Measurements from ENCODE around the gene HDAC2. TPM values are rescaled to one million over a fixed set of nuclear protein-coding genes. Genes with fewer than 3 reads are reported as not detected.

Gene HDAC2
- total and polyA plus RNA-seq, 2 of the 13 experiments (the other 11 are each of a cell fraction or from before 2014, with no cell fraction given): 99.6 to 114 TPM

DNA sequence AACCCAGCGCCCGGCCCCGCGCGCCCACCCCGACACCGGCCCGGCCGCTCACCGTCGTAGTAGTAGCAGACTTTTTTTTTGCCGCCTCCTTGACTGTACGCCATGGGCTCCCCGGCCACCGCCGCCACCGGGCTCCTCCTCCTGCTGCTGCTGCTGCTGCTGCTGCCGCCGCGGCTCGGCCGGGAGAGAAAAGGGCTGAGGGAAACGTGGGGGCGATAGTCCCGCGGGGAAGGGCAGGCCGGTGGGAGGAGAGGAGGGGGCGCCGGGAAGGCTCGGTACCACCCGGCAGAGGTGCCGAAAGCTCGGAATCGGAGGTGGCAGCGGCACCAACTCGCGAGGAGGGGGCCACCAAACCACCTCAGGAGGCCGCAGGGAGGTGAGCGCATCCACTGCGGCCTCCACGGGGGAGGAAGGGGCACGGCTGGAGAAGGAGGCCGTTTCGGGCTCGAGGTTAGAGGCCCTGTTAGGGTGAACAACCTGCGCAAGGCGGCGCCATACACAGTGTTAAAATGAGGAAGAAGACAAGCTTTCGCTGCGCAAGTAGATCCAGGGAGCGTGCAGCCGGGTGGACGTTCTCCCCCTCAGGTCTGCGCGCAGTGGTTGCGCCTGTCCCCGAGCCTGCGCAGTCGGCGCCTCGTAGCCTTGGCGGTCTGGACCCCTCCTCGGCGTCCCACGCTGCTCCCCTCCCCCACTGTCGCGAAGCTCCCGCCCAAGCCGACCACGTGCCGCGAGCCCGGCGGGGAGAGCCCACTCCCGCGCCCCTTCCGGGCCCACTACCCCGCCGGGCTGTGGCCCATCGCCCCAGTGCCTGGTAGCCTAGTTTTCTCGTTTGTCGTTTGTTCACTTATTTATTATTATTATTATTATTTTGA is at the start of gene HDAC2 (continued):
- no peak for TF ChIP-seq SMARCC2 (IDR thresholded peaks at IDR 0.05)
- TF ChIP-seq ZNF251 (CRISPR knock-in tag; IDR thresholded peaks at IDR 0.05): peak; percentile 77; the same call in 1 of the 2 replicates
- peak; percentile 93 for TF ChIP-seq ZFP82 (CRISPR knock-in tag; IDR thresholded peaks at IDR 0.05; ENCODE audit: borderline replicate concordance)
- TF ChIP-seq, protein P1, sequence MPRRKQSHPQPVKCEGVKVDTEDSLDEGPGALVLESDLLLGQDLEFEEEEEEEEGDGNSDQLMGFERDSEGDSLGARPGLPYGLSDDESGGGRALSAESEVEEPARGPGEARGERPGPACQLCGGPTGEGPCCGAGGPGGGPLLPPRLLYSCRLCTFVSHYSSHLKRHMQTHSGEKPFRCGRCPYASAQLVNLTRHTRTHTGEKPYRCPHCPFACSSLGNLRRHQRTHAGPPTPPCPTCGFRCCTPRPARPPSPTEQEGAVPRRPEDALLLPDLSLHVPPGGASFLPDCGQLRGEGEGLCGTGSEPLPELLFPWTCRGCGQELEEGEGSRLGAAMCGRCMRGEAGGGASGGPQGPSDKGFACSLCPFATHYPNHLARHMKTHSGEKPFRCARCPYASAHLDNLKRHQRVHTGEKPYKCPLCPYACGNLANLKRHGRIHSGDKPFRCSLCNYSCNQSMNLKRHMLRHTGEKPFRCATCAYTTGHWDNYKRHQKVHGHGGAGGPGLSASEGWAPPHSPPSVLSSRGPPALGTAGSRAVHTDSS (CRISPR knock-in tag; conservative IDR thresholded peaks at IDR 0.05): peak; percentile 75; the same call in 1 of the 2 replicates
- peak; percentile 87 for TF ChIP-seq ZNF562 (CRISPR knock-in tag; IDR thresholded peaks at IDR 0.05; ENCODE audit: borderline replicate concordance)
- TF ChIP-seq CREB1 (IDR thresholded peaks at IDR 0.05): 0 out of 2 replicates have a peak, but pooled peaks have one; percentile 9
- TF ChIP-seq CREB1 (CRISPR knock-in tag; IDR thresholded peaks at IDR 0.05): no peak
- no peak; the same call in 1 of the 2 replicates for TF ChIP-seq NFIC (IDR thresholded peaks at IDR 0.05; ENCODE audit: low read length)
- TF ChIP-seq BCLAF1 (IDR thresholded peaks at IDR 0.05): no peak
- TF ChIP-seq, protein P2, sequence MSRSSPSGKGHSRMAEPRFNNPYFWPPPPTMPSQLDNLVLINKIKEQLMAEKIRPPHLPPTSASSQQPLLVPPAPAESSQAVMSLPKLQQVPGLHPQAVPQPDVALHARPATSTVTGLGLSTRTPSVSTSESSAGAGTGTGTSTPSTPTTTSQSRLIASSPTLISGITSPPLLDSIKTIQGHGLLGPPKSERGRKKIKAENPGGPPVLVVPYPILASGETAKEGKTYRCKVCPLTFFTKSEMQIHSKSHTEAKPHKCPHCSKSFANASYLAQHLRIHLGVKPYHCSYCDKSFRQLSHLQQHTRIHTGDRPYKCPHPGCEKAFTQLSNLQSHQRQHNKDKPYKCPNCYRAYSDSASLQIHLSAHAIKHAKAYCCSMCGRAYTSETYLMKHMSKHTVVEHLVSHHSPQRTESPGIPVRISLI (CRISPR knock-in tag; IDR thresholded peaks at IDR 0.05; ENCODE audit: borderline replicate concordance): peak; percentile 49; the same call in 1 of the 2 replicates
- TF ChIP-seq IKZF4 (CRISPR knock-in tag; IDR thresholded peaks at IDR 0.05; ENCODE audit: borderline replicate concordance, low read depth, not compliant biosample characterization): peak; percentile 95
- TF ChIP-seq, protein P3, sequence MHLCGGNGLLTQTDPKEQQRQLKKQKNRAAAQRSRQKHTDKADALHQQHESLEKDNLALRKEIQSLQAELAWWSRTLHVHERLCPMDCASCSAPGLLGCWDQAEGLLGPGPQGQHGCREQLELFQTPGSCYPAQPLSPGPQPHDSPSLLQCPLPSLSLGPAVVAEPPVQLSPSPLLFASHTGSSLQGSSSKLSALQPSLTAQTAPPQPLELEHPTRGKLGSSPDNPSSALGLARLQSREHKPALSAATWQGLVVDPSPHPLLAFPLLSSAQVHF (CRISPR knock-in tag; IDR thresholded peaks at IDR 0.05): peak; percentile 99
- peak; percentile 91 for TF ChIP-seq RBFOX2 (IDR thresholded peaks at IDR 0.05; ENCODE audit: low read depth, low read length)
- peak; percentile 46; the same call in 1 of the 2 replicates for TF ChIP-seq MLLT10 (CRISPR knock-in tag; IDR thresholded peaks at IDR 0.05)
- TF ChIP-seq ZNF75D (CRISPR knock-in tag; IDR thresholded peaks at IDR 0.05; ENCODE audit: borderline replicate concordance): 0 out of 2 replicates have a peak, but pooled peaks have one; percentile 10
- peak; percentile 98 for TF ChIP-seq ZNF709 (CRISPR knock-in tag; IDR thresholded peaks at IDR 0.05)
- TF ChIP-seq CHD4 (IDR thresholded peaks at IDR 0.05; ENCODE audit: borderline replicate concordance, low read length): no peak
- TF ChIP-seq ZBTB38 (CRISPR knock-in tag; IDR thresholded peaks at IDR 0.05): peak; percentile 71; the same call in 1 of the 2 replicates
- TF ChIP-seq SNAPC2 (CRISPR knock-in tag; IDR thresholded peaks at IDR 0.05): peak; percentile 85; the same call in 1 of the 2 replicates
- TF ChIP-seq RFXANK (CRISPR knock-in tag; IDR thresholded peaks at IDR 0.05): 0 out of 2 replicates have a peak, but pooled peaks have one; percentile 53
- peak; percentile 60 for TF ChIP-seq SP2 (CRISPR knock-in tag; IDR thresholded peaks at IDR 0.05)
- TF ChIP-seq ZNF570 (CRISPR knock-in tag; IDR thresholded peaks at IDR 0.05; ENCODE audit: borderline replicate concordance): peak; percentile 97; the same call in 1 of the 2 replicates
- 0 out of 2 replicates have a peak, but pooled peaks have one; percentile 58 for TF ChIP-seq GTF3A (CRISPR knock-in tag; conservative IDR thresholded peaks at IDR 0.05)
- TF ChIP-seq IRF2 (CRISPR knock-in tag; IDR thresholded peaks at IDR 0.05): peak; percentile 81
- TF ChIP-seq IKZF1 (IDR thresholded peaks at IDR 0.05): no peak
